GM11168 (cell line): ENCODE measurements around the gene DAPK1.

Experiments used
- in situ Hi-C: fragments of 300-500 bp; cut with MboI; formaldehyde crosslinking; loops from one replicate; pipeline ENCODE4 v1.12.0; 2022; ENCODE audit warnings: low sequenced_read_pairs; ENCODE audit not compliant: unreplicated experiment

DAPK1 gene

GRCh38 chr9:87497604-87498045 lies at the start of gene DAPK1:
Gene DAPK1 (plus strand): TSS chr9:87497867. CDS start chr9:87499078, 1,211 bp downstream.
- in situ Hi-C loops, result no loop called here

DNA sequence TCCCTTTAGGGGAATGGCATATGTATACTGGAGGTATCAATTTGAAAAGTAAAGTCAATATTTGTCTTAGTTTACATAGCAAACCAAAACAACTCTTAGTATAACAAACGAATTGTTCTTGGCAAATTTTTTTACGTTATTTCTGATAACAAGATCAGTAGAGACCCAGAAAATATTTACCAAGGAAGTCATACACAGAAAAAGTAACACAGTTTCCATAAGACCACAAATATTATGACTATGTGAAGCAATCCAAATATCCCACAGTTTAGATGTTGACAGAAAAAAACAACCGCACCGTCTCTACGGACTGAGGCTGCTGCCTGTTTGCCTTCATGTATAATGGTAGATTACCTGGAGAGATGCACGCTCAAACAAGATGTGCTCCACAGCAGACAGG lies 46.5 kb upstream of the DAPK1 start:
- in situ Hi-C loops, result no loop called here

GRCh38 chr9:87455407-87455806 lies 42.3 kb upstream of the DAPK1 start:
- in situ Hi-C loops, result no loop called here

- in situ Hi-C loops, result no loop called here
Observed at GRCh38 chr9:87461256-87461655, 36.4 kb upstream of the DAPK1 start.

DNA sequence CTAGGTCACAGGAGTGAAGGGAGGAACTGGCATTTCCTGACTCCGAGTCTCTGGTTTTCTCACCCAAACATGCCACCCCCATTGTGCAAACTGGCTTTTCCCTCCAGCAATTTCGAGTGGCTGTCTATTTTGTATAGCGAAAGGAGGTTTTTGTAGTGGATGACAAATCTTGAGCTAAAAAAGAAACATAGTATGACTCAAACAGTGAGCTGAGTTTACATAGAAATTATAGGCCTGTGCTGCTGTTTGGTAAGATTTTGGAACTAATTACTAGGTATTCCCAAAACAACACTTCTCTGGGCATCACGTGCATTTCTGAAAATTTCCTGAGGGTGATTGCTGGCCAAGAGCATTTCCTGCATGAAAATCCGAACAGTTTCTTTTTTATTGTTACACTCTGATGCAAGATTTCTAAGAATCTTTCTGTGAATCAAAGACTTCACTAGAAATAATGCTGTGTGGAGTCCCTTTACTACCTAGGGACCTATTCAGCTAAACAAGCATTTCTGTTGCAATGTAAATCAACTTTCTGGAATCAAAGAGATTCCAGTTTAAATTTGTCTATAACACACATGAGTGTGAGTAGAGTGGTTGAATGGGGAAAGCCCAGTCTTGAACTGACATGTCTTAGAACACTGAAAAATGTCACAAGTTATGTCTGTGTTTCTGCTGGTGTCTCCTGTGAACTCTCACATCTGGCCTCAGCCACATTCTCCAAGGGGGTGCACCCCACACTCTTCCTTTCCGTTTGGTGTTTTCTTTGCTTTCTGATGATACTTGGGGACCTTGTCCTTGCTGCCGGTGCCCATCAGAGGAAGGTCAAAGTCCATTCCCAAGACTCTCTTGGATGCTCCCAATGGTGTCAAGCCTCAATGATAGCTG lies 33.3 kb upstream of the DAPK1 start:
- in situ Hi-C loops, result no loop called here

DNA sequence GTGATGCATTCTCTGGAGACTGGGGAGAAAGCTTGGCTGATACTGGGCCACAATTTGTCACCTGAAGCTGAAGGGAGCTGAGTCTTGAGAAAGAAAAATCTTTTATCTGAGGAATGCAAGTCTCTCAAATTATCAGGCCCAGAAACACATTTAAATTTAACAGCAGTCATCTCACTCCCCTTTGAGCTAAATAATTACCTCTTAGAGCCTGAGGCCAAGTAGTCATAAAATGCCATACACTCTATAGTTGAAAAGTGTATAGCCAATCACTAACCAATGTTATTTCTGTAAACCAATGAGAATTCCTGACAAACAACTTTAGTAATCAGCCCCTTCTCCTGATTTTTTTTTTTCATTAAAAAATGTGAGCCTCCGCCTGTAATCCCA lies 32.7 kb upstream of the DAPK1 start:
- in situ Hi-C loops, result no loop called here

DNA sequence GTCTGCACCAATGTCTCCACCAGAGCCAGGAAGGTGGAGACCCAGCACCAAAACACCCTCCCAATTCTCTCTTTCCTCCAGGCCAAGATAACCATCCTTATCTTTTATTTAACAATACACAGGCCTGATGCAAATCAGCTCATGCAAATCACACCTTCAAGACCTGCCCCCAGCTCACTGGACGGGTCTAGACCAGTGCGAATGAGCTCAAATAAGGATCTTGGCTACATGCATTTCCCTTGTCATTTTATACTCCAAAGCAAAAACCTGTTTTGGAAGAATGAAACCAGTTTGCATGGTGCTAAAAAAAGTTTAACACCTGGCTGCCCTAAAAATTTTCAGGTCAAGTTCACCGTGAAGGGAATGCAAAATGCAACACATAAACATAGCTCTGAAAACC lies 31.9 kb upstream of the DAPK1 start:
- in situ Hi-C loops, result no loop called here

DNA sequence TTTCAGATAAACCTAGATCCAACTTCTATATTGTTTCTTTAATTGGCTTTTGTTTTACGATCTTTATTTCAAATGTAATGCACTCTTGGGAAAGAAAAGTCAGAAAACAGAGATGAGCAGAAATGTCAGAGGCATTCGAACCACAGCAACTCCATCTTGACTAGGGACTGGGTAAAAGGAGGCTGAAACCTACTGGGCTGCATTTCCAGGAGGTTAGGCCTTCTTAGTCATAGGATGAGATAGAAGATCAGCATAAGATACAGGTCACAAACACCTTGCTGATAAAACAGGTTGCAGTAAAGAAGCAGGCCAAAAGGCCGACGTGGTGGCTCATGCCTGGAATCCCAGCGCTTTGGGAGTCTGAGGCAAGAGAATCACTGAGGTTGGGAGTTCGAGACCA lies 30.5 kb upstream of the DAPK1 start:
- in situ Hi-C loops, result no loop called here

GRCh38 chr9:87469793-87470465 lies 27.7 kb upstream of the DAPK1 start:
- in situ Hi-C loops, result no loop called here

- in situ Hi-C loops, result no loop called here
Observed at GRCh38 chr9:87471746-87472145, 25.9 kb upstream of the DAPK1 start.

DNA sequence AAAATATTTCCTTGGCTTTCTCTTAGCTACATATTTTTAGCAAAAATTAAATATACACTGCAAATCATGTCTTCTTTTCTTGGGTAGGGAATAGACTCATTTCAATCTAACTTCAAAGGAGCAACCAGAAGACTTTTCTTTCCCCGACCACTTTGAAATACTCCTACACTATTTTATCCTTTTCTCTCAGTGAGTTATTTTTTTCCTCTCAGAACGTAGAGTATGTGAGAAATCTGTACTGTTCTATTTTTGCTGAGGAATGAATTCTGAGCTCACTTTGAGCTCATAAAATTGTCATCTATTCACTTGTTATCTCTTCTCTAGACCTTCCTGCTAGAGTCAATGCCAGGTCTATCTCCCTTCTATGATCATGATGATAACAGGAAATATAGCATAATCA lies 22.2 kb upstream of the DAPK1 start:
- in situ Hi-C loops, result no loop called here

GRCh38 chr9:87478226-87478992 lies 19.3 kb upstream of the DAPK1 start:
- in situ Hi-C loops, result no loop called here

- in situ Hi-C loops, result no loop called here
Observed at GRCh38 chr9:87479801-87480201, 17.9 kb upstream of the DAPK1 start.

- in situ Hi-C loops, result no loop called here
Observed at GRCh38 chr9:87481890-87482855, 15.5 kb upstream of the DAPK1 start.

DNA sequence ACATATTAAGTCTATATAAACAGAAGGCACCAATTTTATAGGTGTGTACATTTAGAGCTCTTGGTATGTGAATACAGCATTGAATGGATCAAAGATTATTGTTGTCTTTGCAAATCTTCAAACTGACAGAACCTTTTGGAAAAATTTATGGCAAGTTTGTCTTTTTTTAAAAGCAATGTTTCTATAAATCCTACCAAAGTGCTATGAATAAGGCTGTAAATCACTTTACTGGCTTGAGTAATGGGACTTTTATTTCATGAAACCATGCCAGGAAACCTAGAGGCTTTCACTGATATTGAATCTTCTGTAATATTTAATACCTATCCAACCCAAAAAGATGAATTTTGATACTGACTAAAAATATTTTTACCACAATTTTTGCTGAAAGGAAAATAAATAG lies 7.4 kb upstream of the DAPK1 start:
- in situ Hi-C loops, result no loop called here

- in situ Hi-C loops, result no loop called here
Observed at GRCh38 chr9:87490907-87491306, 6.8 kb upstream of the DAPK1 start.

DNA sequence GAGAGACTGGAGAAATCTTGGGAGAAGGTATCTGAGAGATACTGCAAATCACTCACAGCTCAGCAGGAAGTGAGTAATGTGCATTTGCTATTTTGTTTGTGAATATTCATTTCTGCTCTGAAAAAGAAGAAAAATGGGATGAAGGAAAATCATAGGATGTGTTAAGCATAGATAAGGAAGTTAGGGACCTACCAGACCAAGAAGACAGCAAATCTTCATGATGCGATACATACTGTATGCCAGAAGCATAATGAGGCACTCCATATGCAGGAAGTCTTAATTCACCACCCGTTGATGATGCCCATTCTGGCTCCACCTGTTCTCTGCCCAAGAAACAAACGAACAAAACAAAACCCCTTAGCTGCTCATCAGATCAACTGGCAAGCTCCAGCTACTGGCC lies 6.1 kb upstream of the DAPK1 start:
- in situ Hi-C loops, result no loop called here

DNA sequence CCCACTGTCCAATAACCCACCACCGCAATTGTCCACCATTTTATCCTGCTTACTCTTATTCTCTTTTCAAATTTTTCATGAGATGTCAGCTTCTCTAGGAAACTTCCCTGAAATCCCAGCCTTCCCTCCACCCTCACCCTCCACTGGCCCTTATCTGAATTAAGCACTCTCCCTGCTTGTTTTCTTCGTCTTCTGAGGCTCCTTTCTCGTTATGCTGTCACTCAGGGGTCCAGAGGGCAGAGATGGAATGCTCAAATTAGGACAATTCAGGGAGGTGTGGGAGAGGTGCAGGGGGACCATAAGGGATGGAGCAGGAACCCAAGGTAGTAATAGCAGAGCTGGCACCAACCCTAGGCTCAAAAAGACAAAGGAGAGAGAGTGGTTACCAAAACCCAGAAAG lies 5.0 kb upstream of the DAPK1 start:
- in situ Hi-C loops, result no loop called here

- in situ Hi-C loops, result no loop called here
Observed at GRCh38 chr9:87494970-87495471, 2.6 kb upstream of the DAPK1 start.
